ENCODE data around the gene PEX3. TPM values are rescaled to one million over a fixed set of nuclear protein-coding genes. Genes with fewer than 3 reads are reported as not detected.

PEX3 gene
- total and polyA plus RNA-seq, 2 of the 4 experiments (the other 2 are of a cell fraction), result 13.3 to 13.7 TPM

- DNase-seq (peak; percentile 85), ATAC-seq (ENCODE audit: low read depth) (peak; percentile 76)
- peaks cover 5% of the 10 kb centered on the region for H3K4me1 ChIP-seq (ENCODE audit: control insufficient read depth, insufficient read depth, low read length)
- no peak overlapping the region for H2AFZ ChIP-seq (replicated peaks; ENCODE audit: low read length, poor library complexity)
- H3K4ac ChIP-seq (ENCODE audit: low read depth, low read length), result no peak overlapping the region
- CTCF ChIA-PET, result interaction anchor here (1.1 to 1.4 kb wide), 2 partner anchors 9 to 15 kb away, joined by 3 read pairs; no protein-coding TSS in a partner anchor
- H3K4me3 ChIP-seq (ENCODE audit: insufficient read depth, low read depth, low read length), result no peak overlapping the region
- H3K9me1 ChIP-seq (ENCODE audit: insufficient read depth, low read length), result no peaks in the 10 kb centered on the region
- no peak overlapping the region for H2AK9ac ChIP-seq (replicated peaks; ENCODE audit: low read depth, low read length, poor library complexity)
- H3K14ac ChIP-seq (replicated peaks; ENCODE audit: low read depth, low read length), result no peak overlapping the region
- H4K8ac ChIP-seq (ENCODE audit: low read depth in 2 of 2, low read length in 2 of 2), result no peak overlapping the region
- 0 out of 2 replicates have a peak, but pooled peaks have one; percentile 17 for TF ChIP-seq NFE2L2 (IDR thresholded peaks at IDR 0.05; ENCODE audit: low read depth, low read length)
- TF ChIP-seq CEBPB (IDR thresholded peaks at IDR 0.05; ENCODE audit: low read depth, low read length), result no peak
- no peak overlapping the region for H3K27ac ChIP-seq (ENCODE audit: insufficient read depth, low read length)
- no peaks in the 10 kb centered on the region for H3K9me3 ChIP-seq (ENCODE audit: control insufficient read depth, insufficient read depth, low read length)
- no peak overlapping the region for H3K4me2 ChIP-seq (ENCODE audit: low read depth, low read length)
- peaks cover 12 to 15% of the 10 kb centered on the region in 2 experiments; a peak in 3 of 4 replicates for H3K79me1 ChIP-seq (ENCODE audit: low read depth in 1 of 2, low read length in 2 of 2)
- in situ Hi-C loops (cut with MboI; ENCODE audit: low sequenced_read_pairs), result no loop called here
- no peak overlapping the region for H2BK5ac ChIP-seq (ENCODE audit: low read depth, low read length, poor library complexity, severe bottlenecking)
- H2BK20ac ChIP-seq (ENCODE audit: low read depth, low read length), result no peak overlapping the region
- H3K36me3 ChIP-seq (ENCODE audit: control insufficient read depth, insufficient read depth, low read length), result peaks cover 6% of the 10 kb centered on the region; the same call in 1 of the 2 replicates
- H2AK5ac ChIP-seq (ENCODE audit: low read depth, low read length), result no peak overlapping the region
- no CpG with 5 or more reads among the region's 8 CpGs for WGBS, 2 experiments (ENCODE audit: extremely low coverage in 2 of 2, insufficient read length in 1 of 2)
- no peak overlapping the region for H3K56ac ChIP-seq (ENCODE audit: extremely low read depth, insufficient read depth, low read length)
- no peak overlapping the region for H3K9ac ChIP-seq (ENCODE audit: low read depth, low read length)
- POLR2A ChIA-PET (ENCODE audit: unreplicated experiment), result no interaction called here
- no peaks in the 10 kb centered on the region for H4K20me1 ChIP-seq (ENCODE audit: insufficient read depth, low read length)
- no TSS peak for BruUV-seq (replicated peaks)
- intact Hi-C loops (cut with micrococcal nuclease), result loop anchor here (10.0 kb wide), 1 partner anchor 573 kb away; no protein-coding TSS in a partner anchor
- H3K18ac ChIP-seq (ENCODE audit: low read depth, low read length), result no peak overlapping the region
- H3K27me3 ChIP-seq (ENCODE audit: control insufficient read depth, insufficient read depth, low read length), result no peaks in the 10 kb centered on the region
- H4K5ac ChIP-seq (ENCODE audit: low read depth, low read length), result no peak overlapping the region
- no peak overlapping the region for H2BK15ac ChIP-seq (ENCODE audit: low read depth, low read length)
- dilution Hi-C loops (cut with HindIII; ENCODE audit: low sequenced_read_pairs, unreplicated experiment), result no loop called here
- no peak overlapping the region for H3K23ac ChIP-seq (ENCODE audit: low read depth, low read length)
- no peak overlapping the region for H2BK120ac ChIP-seq (ENCODE audit: low read depth, low read length)
- no peak overlapping the region for H4K91ac ChIP-seq (ENCODE audit: insufficient read depth, low read depth, low read length)
Measured at GRCh38 chr6:143441680-143442545, 8.7 kb upstream of the PEX3 start.
